ENCODE data around the gene SCYGR8.

SCYGR8 gene, protein sequence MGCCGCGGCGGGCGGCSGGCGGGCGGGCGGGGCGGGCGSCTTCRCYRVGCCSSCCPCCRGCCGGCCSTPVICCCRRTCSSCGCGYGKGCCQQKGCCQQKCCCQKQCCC

DNA sequence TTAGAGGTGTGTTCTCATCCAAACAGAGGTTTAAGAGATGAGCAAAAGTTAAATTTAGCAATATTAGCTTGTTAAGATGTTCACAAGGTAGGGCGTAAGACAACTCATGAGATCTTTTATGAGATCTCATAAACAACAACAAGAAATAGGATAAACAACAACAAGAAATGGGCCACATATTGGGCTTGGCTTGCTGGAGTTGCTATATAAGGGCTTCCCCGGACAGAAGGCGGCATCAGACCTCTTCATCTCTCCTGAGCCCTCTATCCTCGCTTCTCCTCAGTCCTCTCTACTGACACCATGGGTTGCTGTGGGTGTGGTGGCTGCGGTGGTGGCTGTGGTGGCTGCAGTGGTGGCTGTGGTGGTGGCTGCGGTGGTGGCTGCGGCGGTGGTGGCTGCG, at the start of gene SCYGR8:
TSS of gene SCYGR8 (plus strand) at position 301 of the 400 bp plus-strand sequence. CDS start at position 301, 0 bp downstream.
- Histone ChIP-seq H3K36me3 (ENCODE audit: insufficient read depth) (no peaks in the 10 kb centered on the region), H3K9ac (no peak within 1 kb of the TSS), H3K79me2 (ENCODE audit: insufficient read depth, low read depth) (no peaks in the 10 kb centered on the region)

DNA sequence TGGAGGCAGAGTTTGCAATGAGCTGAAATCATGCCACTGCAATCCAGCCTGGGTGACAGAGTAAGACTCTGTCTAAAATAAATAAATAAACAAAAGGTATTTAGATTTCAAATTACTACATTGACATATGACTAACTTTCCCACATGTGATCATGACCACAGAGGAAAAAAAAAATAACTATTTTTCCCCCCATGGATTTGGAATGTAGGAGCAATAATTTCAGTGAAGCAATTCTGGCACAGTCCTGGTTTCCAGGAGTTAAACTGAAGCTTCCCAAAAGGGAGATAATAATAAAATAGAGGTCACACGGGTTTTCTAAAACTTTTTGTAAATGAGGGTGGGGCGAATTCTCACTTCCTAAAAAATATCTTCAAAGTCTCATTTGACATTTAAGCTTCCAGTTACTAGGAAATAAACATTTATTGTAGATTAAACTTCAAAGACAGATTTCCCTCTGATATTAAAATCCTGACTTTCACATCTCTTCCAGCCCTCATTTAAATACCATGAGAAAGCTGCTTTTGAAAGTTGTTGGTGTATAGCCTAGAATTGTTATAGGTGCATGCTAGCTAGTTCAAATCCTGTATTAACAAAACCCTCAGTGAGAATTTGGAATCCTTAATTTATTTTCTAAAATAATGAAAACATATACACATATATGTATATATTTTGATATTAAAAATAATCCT, 48.6 kb upstream of the SCYGR8 start:
- H3K79me2 ChIP-seq (ENCODE audit: insufficient read depth, low read depth): no peaks in the 10 kb centered on the region
- H2AFZ ChIP-seq (ENCODE audit: low read depth): no peak overlapping the region
- no peak overlapping the region for H3K4me2 ChIP-seq
- no peak overlapping the region for H3K27ac ChIP-seq
- no peaks in the 10 kb centered on the region for H3K27me3 ChIP-seq (ENCODE audit: insufficient read depth, low read depth)
- H3K36me3 ChIP-seq (ENCODE audit: insufficient read depth): no peaks in the 10 kb centered on the region
- H3K9ac ChIP-seq: no peak overlapping the region
- H4K20me1 ChIP-seq (ENCODE audit: insufficient read depth): no peaks in the 10 kb centered on the region
- TF ChIP-seq, protein P1, sequence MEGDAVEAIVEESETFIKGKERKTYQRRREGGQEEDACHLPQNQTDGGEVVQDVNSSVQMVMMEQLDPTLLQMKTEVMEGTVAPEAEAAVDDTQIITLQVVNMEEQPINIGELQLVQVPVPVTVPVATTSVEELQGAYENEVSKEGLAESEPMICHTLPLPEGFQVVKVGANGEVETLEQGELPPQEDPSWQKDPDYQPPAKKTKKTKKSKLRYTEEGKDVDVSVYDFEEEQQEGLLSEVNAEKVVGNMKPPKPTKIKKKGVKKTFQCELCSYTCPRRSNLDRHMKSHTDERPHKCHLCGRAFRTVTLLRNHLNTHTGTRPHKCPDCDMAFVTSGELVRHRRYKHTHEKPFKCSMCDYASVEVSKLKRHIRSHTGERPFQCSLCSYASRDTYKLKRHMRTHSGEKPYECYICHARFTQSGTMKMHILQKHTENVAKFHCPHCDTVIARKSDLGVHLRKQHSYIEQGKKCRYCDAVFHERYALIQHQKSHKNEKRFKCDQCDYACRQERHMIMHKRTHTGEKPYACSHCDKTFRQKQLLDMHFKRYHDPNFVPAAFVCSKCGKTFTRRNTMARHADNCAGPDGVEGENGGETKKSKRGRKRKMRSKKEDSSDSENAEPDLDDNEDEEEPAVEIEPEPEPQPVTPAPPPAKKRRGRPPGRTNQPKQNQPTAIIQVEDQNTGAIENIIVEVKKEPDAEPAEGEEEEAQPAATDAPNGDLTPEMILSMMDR (conservative IDR thresholded peaks at IDR 0.05; ENCODE audit: low read depth, low read length): no peak
- H3K4me3 ChIP-seq (IDR thresholded peaks at IDR 0.05; ENCODE audit: insufficient read depth, low read depth, low read length): no peak overlapping the region
- H3K4me1 ChIP-seq (ENCODE audit: low read depth, poor library complexity, severe bottlenecking): no peaks in the 10 kb centered on the region

More for the DNA sequence above, at the start of gene SCYGR8:
- Histone ChIP-seq H3K27ac (no peak within 1 kb of the TSS), H4K20me1 (ENCODE audit: insufficient read depth) (no peaks in the 10 kb centered on the region), H3K4me1 (ENCODE audit: low read depth, poor library complexity, severe bottlenecking) (no peaks in the 10 kb centered on the region), H2AFZ (ENCODE audit: low read depth) (no peak within 1 kb of the TSS), H3K4me2 (no peak within 1 kb of the TSS), H3K27me3 (ENCODE audit: insufficient read depth, low read depth) (no peaks in the 10 kb centered on the region), H3K4me3 (IDR thresholded peaks at IDR 0.05; ENCODE audit: insufficient read depth, low read depth, low read length) (no peak within 1 kb of the TSS)
- TF ChIP-seq, protein P1 (conservative IDR thresholded peaks at IDR 0.05; ENCODE audit: low read depth, low read length): no peak

DNA sequence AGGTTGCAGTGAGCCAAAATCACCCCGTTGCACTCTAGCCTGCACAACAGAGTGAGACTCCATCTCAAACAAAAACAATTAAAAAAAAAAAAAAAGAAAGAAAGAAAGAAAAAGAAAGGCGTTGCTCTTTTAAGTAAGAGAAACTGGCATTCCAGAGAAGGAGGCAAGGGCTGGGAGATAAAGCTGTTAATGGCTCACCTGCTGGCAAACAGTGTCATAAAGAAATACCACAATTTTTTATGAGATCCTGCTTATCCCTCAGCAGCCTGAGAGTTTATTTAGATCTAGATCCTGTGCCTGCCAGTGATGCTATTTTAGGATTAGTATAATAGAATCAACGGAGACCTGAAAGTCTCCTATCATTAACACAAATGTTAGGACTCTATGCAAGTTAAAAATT, 44.1 kb upstream of the SCYGR8 start:
- no peaks in the 10 kb centered on the region for H3K4me1 ChIP-seq (ENCODE audit: low read depth, poor library complexity, severe bottlenecking)
- TF ChIP-seq, protein P1 (conservative IDR thresholded peaks at IDR 0.05; ENCODE audit: low read depth, low read length): no peak
- no peak overlapping the region for H2AFZ ChIP-seq (ENCODE audit: low read depth)
- H3K79me2 ChIP-seq (ENCODE audit: insufficient read depth, low read depth): no peaks in the 10 kb centered on the region
- H3K4me2 ChIP-seq: no peak overlapping the region
- no peak overlapping the region for H3K27ac ChIP-seq
- no peak overlapping the region for H3K4me3 ChIP-seq (IDR thresholded peaks at IDR 0.05; ENCODE audit: insufficient read depth, low read depth, low read length)
- H3K9ac ChIP-seq: no peak overlapping the region
- no peaks in the 10 kb centered on the region for H3K36me3 ChIP-seq (ENCODE audit: insufficient read depth)
- H4K20me1 ChIP-seq (ENCODE audit: insufficient read depth): no peaks in the 10 kb centered on the region
- no peaks in the 10 kb centered on the region for H3K27me3 ChIP-seq (ENCODE audit: insufficient read depth, low read depth)

DNA sequence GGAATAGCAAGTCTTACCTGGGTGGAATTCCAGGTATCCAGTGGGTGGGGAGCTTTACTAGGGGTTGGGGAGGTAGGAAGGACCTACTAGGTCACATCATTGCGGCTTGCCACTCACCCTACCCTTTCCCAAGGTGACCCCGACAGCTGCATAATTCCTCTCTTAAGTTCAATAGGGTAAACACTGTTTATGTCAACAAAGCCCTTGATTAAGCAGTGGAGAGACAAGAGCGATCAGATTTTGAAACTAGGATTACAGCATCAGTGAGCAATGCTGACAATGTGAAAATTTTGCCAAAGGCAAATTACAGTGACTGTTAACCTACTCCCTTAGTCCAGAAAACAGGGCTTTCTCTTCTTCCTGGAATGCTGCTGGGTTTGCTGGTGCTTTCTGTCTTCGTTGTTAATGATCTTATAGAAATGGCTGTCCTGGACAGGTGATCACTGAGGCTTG, 42.4 kb upstream of the SCYGR8 start:
- no peak overlapping the region for H3K4me3 ChIP-seq (IDR thresholded peaks at IDR 0.05; ENCODE audit: insufficient read depth, low read depth, low read length)
- TF ChIP-seq, protein P1 (conservative IDR thresholded peaks at IDR 0.05; ENCODE audit: low read depth, low read length): no peak
- no peak overlapping the region for H3K4me2 ChIP-seq

More for the DNA sequence above, 42.4 kb upstream of the SCYGR8 start:
- H2AFZ ChIP-seq (ENCODE audit: low read depth): no peak overlapping the region
- H4K20me1 ChIP-seq (ENCODE audit: insufficient read depth): no peaks in the 10 kb centered on the region
- no peak overlapping the region for H3K27ac ChIP-seq
- H3K27me3 ChIP-seq (ENCODE audit: insufficient read depth, low read depth): no peaks in the 10 kb centered on the region
- H3K9ac ChIP-seq: no peak overlapping the region
- H3K36me3 ChIP-seq (ENCODE audit: insufficient read depth): no peaks in the 10 kb centered on the region
- no peaks in the 10 kb centered on the region for H3K4me1 ChIP-seq (ENCODE audit: low read depth, poor library complexity, severe bottlenecking)
- H3K79me2 ChIP-seq (ENCODE audit: insufficient read depth, low read depth): no peaks in the 10 kb centered on the region

Measured in KMS-11 (cell line).